HG03095 (cell line): ENCODE results near the gene SRSF8.

ENCODE experiments used
- ATAC-seq: cut with Tn5 transposase; IDR thresholded peaks from one replicate; pipeline ENCODE4 v1.9.1; 2021; ENCODE audit warnings: moderate library complexity; ENCODE audit not compliant: unreplicated experiment

Gene SRSF8

DNA sequence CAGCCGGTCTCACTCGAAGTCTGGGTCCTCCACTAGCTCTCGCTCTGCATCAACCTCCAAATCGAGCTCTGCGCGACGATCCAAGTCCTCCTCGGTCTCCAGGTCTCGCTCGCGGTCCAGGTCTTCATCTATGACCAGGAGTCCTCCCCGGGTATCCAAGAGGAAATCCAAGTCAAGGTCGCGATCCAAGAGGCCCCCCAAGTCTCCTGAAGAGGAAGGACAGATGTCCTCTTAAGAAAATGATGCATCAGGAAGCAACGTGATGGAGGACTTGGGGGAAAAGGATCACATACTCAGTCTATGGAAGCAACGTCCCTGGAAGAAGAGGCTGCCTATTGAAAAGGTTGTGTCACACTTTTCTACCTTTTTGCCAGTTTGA, 1.1 kb downstream of the SRSF8 start:
- no peak for ATAC-seq

DNA sequence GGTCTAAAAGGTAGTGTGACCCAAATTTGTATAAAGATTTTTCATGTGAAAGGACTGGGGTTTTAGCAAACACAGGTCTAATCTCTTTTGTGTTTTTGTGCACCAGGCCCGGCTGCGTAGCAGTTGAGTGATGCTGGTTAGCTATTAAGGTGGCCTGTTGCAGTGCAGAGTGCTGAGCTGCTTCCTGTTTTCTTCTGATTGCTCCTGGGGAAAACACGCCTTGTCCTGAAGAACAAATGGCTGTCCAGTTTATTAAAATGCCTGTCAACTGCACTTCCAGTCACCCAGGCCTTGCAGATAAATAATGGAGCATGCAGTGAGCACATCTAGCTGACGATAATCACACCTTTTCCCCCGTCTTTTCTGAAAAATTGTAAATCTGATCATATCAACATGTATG, 1.8 kb downstream of the SRSF8 start:
- peak; percentile 66 for ATAC-seq

DNA sequence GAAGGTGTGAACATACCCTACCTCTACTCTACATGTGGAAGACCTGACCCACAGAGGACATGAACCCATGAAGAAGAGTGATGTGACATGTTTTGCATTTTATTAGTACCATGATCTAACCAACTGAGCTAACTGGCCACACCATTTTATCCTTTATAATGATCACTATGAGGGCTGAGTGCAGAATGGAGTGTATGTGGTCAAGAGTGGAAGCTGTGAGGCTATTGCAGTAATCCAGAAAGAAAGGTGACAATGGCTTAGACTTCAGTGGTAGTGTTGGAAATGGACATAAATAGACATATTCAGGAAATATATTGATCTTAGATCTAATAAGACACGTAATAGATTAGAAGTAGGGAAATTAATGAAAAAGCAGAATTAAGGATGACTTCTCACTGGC, 3.8 kb downstream of the SRSF8 start:
- no peak for ATAC-seq

- ATAC-seq = no peak
Observed at GRCh38 chr11:95072948-95073347, 6.2 kb downstream of the SRSF8 start.

- no peak for ATAC-seq
Observed at GRCh38 chr11:95074792-95075563, 8.3 kb downstream of the SRSF8 start.

GRCh38 chr11:95076416-95076815, 9.7 kb downstream of the SRSF8 start:
- ATAC-seq = no peak

GRCh38 chr11:95076981-95077380, 10.3 kb downstream of the SRSF8 start:
- ATAC-seq = no peak

DNA sequence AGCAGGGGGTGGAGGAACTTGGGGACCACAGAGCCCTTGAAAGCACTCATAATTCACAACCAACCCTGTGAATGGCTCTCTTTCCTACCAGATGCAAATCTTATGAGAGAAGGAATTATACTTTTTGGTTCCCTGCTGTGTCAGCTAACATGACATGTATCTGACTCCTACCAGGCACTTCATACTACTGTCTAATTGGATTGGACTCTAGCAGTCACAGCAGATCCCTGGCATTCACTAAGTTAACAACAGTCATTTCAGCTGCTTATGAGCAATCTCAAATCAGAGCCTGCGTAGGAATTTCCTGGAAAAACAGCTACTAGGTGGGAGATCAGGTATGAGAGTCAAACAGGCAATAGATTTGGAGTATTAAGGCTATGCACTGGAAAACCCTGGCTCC, 11.8 kb downstream of the SRSF8 start:
- no peak for ATAC-seq

- ATAC-seq = no peak
Observed at GRCh38 chr11:95081010-95081409, 14.3 kb downstream of the SRSF8 start.

DNA sequence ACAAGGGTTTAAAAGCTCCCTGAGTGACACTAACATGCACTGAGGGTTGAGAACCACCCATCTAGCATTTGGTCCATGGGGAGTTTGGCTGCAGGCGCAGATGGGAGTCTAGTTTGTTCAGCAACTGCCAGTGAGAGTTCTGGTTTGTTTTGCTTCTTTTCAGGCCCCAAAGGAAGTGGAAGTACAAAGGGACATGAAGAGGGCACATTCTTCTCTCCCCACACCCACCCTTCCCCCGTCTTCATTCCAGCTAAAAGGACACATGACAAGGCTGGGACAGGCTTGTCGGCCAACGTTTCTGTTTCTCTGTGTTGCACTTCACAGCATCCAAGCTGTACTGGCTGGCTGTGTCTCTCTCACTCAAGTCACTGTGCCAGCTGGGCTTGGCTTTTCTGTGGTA, 14.7 kb downstream of the SRSF8 start:
- ATAC-seq = no peak

GRCh38 chr11:95082576-95083001, 15.9 kb downstream of the SRSF8 start:
- no peak for ATAC-seq

DNA sequence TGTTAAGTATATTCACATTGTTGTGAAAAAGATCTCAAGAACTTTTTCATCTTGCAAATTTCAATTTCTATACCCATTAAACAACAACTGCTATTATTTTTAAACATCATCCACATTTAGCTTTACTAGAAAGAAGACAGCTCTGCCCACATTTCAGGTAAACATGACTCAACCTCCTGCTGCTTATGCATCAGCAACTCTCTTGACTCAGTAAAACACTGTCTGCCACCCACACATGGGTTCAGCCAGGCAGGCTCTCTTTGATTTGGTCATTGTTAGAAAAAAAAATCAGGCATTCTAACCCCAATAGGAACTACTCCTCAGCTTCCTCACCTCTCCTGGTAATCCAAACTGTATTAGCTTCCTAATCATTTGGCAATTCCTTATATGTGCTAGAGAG, 17.8 kb downstream of the SRSF8 start:
- ATAC-seq = peak; percentile 34

DNA sequence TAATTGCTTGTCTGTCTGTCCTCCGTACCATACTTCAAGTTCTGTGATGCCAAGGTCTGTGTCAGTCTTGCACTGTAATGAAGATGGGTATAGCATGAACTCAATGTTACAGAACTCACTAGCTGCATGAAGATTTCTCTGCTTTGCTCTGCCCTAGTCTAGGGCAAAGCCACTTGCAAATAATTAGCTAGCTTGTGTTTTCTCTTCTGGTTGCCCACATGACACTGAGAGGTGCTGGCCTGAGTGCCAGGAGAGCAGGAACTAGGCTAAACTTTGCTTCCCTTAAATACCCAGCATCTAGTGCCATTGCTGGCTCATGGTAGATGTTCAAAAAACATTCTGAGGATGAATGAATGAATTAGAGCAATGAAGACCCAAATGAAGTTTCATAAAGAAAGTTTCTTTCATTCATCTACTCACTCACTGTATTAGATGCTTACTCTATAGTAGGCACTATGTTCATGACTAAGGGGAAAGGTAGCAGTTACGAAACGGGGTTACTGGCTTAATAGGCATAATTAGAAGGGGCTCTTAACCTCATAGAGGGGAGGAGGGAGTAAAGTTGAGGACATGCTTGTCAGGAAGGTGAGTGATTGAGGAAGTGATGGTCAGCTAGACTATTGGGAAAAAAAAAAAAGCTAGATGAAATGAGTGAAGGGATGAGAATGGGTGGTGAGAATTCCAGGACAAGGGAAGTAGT, 18.5 kb downstream of the SRSF8 start:
- ATAC-seq = no peak

GRCh38 chr11:95086151-95086550, 19.4 kb downstream of the SRSF8 start:
- ATAC-seq = no peak

- ATAC-seq = no peak
Observed at GRCh38 chr11:95086836-95087570, 20.3 kb downstream of the SRSF8 start.

- peak; percentile 42 for ATAC-seq
Observed at GRCh38 chr11:95088946-95089619, 22.4 kb downstream of the SRSF8 start.

- ATAC-seq = peak; percentile 89
Observed at GRCh38 chr11:95089620-95090542, 23.2 kb downstream of the SRSF8 start, which contains the start of gene ENDOD1. ENDOD1 (plus strand) TSS chr11:95089846; CDS start chr11:95089928, 82 bp downstream.

- ATAC-seq = no peak
Observed at GRCh38 chr11:95091663-95092180, 25.0 kb downstream of the SRSF8 start.

DNA sequence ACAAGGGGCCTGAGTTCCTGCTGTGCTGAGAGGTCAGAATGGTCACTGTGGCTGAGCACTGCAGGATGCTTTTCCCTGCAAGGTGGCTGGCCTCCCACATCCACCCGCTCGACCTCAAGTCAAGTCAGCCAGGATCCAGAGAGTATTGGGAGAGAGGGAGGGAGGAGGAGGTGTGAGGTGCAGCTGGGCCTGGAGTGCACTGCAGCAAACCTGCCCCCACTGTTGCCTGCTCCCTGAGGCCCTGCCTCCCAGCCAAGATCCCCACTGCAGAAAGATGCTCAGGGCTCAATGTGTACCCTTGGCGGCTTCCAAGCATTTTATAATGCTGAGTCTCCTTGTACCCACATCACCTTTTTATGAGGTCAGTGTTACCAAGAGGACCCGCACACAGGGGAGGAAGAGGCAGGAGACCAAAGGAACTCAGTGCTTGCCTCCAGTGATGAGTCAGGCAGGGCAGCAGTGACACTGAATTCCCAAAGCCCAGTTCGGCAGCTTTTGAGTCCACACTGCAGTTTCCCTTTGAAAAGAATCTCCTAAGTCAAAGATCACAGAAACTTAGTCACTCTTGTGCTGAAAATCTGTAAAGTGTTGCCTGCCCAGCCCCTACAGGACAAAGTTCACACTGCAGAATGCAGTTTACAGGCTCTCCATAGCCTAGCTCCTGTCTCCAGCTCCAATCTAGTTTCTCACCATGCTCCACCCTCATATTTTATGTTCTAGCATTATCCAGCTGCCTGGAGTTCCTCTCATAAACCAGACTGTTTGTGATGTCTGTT, 26.0 kb downstream of the SRSF8 start:
- ATAC-seq = no peak
